ENCODE measurements around the gene FRAT1. TPM values are rescaled to one million over a fixed set of nuclear protein-coding genes. Genes with fewer than 3 reads are reported as not detected.
A peak's percentile ranks its signal among the peaks of the same experiment; 100 is the strongest.
"Not testable (repeated sequence)": the region's sequence is repeated elsewhere in the genome, so short reads cannot be mapped to it uniquely, and the experiment has no call there.

Gene FRAT1
- total and polyA plus RNA-seq, 3 experiments from 2014 or later, result 4.3 to 13.3 (median 4.7) TPM

DNA sequence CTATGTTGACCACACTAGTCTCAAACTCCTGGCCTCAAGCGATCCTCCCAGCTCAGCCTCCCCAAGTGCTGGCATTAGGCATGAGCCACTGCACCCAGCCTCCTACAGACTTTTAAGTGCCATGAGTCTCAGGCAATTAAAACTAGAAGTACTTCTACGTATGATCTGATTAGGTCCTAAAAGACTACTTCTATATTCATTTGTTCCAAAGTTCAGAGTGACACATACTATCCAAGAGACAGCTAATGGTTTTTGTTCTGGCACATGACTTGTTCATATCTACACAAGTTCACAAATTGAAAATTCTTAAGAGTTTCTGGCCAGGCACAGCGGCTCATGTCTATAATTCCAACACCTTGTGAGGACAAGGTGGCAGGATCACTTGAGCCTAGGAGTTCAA is 38.3 kb upstream of the FRAT1 start:
- Histone ChIP-seq H3K36me3 (ENCODE audit: insufficient read depth, low read length) (no peaks in the 10 kb centered on the region), H3K27ac (ENCODE audit: low read depth, low read length) (no peak overlapping the region), H3K4me1 (ENCODE audit: insufficient read depth, low read length) (no peaks in the 10 kb centered on the region), H3K9me3 (ENCODE audit: low read length) (no peaks in the 10 kb centered on the region), H3K4me3 (ENCODE audit: low read length) (no peak overlapping the region), H3K27me3 (ENCODE audit: insufficient read depth, low read length, poor library complexity, severe bottlenecking) (no peaks in the 10 kb centered on the region)
- H3K27me3 Mint-ChIP-seq, result no peaks in the 10 kb centered on the region
- ChIA-PET CTCF (interaction anchor here (0.7 kb wide), 1 partner anchor 38 kb away, joined by 3 read pairs; no protein-coding TSS in a partner anchor), POLR2A (no interaction called here)
- H3K9me3 Mint-ChIP-seq, result no peaks in the 10 kb centered on the region
- no peak for DNase-seq
- no peak overlapping the region for H3K4me3 Mint-ChIP-seq
- H3K4me1 Mint-ChIP-seq, result peaks cover 5 to 16% (median 15%) of the 10 kb centered on the region in 3 donors
- peaks cover 0 to under 1% (median under 1%) of the 10 kb centered on the region in 3 donors for H3K36me3 Mint-ChIP-seq
- H3K27ac Mint-ChIP-seq, result peak overlapping the region in 5 of 8 donors; percentile 5 to 54 (median 13)

DNA sequence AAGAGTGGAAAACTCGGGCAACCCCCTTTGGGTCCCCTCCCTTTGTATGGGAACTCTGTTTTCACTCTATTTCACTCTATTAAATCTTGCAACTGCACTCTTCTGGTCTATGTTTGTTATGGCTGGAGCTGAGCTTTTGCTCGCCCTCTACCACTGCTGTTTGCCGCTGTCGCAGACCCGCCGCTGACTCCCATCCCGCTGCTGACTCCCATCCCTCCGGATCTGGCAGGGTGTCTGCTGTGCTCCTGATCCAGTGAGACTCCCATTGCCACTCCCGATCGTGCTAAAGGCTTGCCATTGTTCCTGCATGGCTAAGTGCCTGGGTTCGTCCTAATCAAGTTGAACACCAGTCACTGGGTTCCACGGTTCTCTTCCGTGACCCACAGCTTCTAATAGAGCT is 29.0 kb upstream of the FRAT1 start:
- DNase-seq, result not testable (repeated sequence)

DNA sequence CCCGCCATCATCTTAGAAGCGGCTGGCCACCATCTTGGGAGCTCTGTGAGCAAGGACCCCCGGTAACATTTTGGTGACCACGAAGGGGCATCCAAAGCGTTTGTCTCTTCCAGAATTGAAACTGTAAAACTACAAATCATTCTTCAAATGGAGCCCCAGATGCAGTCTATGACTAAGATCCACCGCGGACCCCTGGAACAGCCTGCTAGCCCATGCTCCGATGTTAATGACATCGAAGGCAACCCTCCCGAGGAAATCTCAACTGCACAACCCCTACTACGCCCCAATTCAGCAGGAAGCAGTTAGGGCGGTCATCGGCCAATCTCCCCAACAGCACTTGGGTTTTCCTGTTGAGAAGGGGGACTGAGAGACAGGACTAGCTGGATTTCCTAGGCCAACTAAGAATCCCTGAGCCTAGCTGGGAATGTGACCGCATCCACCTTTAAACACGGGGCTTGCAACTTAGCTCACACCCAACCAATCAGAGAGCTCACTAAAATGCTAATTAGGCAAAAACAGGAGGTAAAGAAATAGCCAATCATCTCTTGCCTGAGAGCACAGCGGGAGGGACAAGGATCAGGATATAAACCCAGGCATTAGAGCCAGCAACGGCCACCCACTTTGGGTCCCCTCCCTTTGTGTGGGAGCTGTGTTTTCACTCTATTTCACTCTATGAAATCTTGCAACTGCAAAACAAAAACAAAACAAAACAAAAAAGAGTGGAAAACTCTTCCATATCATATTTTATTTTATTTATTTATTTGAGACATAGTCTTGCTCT is 28.3 kb upstream of the FRAT1 start:
- H3K27me3 ChIP-seq (ENCODE audit: insufficient read depth, low read length, poor library complexity, severe bottlenecking); H3K27me3 Mint-ChIP-seq; H3K4me3 ChIP-seq (ENCODE audit: low read length); H3K9me3 ChIP-seq (ENCODE audit: low read length); H3K9me3 Mint-ChIP-seq; H3K27ac ChIP-seq (ENCODE audit: low read depth, low read length); H3K36me3 ChIP-seq (ENCODE audit: insufficient read depth, low read length); H3K4me1 ChIP-seq (ENCODE audit: insufficient read depth, low read length); POLR2A ChIA-PET; DNase-seq: not testable (repeated sequence)
- CTCF ChIA-PET, result interaction anchor here (1.3 to 2.3 kb wide), 2 partner anchors 12 to 29 kb away, joined by 3 to 7 read pairs; no protein-coding TSS in a partner anchor
- peak overlapping the region in 6 of 7 donors; percentile 59 to 96 (median 82) for H3K4me3 Mint-ChIP-seq
- peak overlapping the region in 2 of 8 donors; percentile 45 to 91 for H3K27ac Mint-ChIP-seq
- H3K36me3 Mint-ChIP-seq, result peaks cover 0 to 21% (median 1%) of the 10 kb centered on the region in 3 donors
- peaks cover 21 to 30% (median 28%) of the 10 kb centered on the region in 3 donors for H3K4me1 Mint-ChIP-seq

More for the DNA sequence above, 29.0 kb upstream of the FRAT1 start:
- H3K4me1 ChIP-seq (ENCODE audit: insufficient read depth, low read length); H3K27ac Mint-ChIP-seq; H3K27me3 Mint-ChIP-seq; POLR2A ChIA-PET; H3K27ac ChIP-seq (ENCODE audit: low read depth, low read length); H3K9me3 ChIP-seq (ENCODE audit: low read length); H3K36me3 ChIP-seq (ENCODE audit: insufficient read depth, low read length); H3K4me3 ChIP-seq (ENCODE audit: low read length); H3K27me3 ChIP-seq (ENCODE audit: insufficient read depth, low read length, poor library complexity, severe bottlenecking); H3K9me3 Mint-ChIP-seq: not testable (repeated sequence)
- H3K36me3 Mint-ChIP-seq, result peaks cover 0 to 21% (median 2%) of the 10 kb centered on the region in 3 donors
- peak overlapping the region in 3 of 7 donors; percentile 20 to 61 (median 23) for H3K4me3 Mint-ChIP-seq
- H3K4me1 Mint-ChIP-seq, result peaks cover 22 to 30% (median 29%) of the 10 kb centered on the region in 3 donors
- CTCF ChIA-PET, result interaction anchor here (1.3 to 2.3 kb wide), 2 partner anchors 12 to 30 kb away, joined by 3 to 7 read pairs; no protein-coding TSS in a partner anchor

DNA sequence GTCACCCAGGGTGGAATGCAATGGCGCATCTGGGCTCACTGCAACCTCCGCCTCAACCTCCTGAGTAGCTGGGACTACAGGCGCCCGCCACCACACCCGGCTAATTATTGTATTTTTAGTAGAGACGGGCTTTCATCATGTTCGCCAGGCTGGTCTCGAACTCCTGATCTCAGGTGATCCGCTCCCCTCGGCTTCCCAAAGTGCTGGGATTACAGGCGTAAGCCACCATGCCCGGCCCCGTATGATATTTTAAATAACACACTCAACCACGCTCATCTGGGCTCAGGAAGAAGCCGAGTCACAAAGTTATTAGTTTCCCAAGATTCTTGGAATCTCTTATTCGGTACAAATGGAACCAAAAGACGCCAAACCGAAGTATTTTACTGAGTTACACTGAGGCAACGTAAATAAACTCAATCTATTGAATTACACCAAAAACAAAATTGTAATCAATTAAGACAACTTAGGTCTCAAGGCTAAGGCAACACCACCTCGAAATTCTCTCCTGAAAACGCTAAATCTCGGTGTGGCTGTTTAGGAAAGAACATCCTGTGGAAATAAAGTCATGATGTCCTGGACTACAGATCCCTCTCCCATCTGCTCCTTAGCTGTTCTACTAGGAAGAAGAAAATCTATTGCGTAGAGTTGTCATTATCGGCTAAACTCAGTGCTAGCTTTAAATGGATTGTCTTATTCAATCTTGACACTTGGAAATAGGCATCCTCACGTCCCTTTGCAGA is 27.5 kb upstream of the FRAT1 start:
- Mint-ChIP-seq H3K27me3 (peaks cover 0 to 3% of the 10 kb centered on the region in 2 donors), H3K9me3 (peaks cover 0 to 1% (median 0%) of the 10 kb centered on the region in 5 donors), H3K36me3 (peaks cover 0 to 14% (median 0%) of the 10 kb centered on the region in 3 donors), H3K4me3 (peak overlapping the region; percentile 89 to 99 (median 94)), H3K4me1 (peaks cover 20 to 28% (median 25%) of the 10 kb centered on the region in 3 donors), H3K27ac (peak overlapping the region; percentile 43 to 96 (median 88))
- peak overlapping the region; percentile 72 for H3K27ac ChIP-seq (ENCODE audit: low read depth, low read length)
- no peak for DNase-seq
- no peaks in the 10 kb centered on the region for H3K9me3 ChIP-seq (ENCODE audit: low read length)
- ChIA-PET POLR2A (interaction anchor here (1.4 to 1.6 kb wide), 2 partner anchors 28 to 43 kb away, joined by 6 to 7 read pairs; partner anchors contain the start of genes FRAT1 and FRAT2), CTCF (interaction anchor here (1.3 to 1.8 kb wide), 4 partner anchors 28 to 110 kb away, joined by 3 to 6 read pairs (median 4); partner anchors contain the start of genes FRAT1 and RRP12)
- H3K4me1 ChIP-seq (ENCODE audit: insufficient read depth, low read length), result peaks cover 7% of the 10 kb centered on the region
- H3K36me3 ChIP-seq (ENCODE audit: insufficient read depth, low read length), result no peaks in the 10 kb centered on the region
- no peaks in the 10 kb centered on the region for H3K27me3 ChIP-seq (ENCODE audit: insufficient read depth, low read length, poor library complexity, severe bottlenecking)
- H3K4me3 ChIP-seq (ENCODE audit: low read length), result peak overlapping the region; percentile 89

DNA sequence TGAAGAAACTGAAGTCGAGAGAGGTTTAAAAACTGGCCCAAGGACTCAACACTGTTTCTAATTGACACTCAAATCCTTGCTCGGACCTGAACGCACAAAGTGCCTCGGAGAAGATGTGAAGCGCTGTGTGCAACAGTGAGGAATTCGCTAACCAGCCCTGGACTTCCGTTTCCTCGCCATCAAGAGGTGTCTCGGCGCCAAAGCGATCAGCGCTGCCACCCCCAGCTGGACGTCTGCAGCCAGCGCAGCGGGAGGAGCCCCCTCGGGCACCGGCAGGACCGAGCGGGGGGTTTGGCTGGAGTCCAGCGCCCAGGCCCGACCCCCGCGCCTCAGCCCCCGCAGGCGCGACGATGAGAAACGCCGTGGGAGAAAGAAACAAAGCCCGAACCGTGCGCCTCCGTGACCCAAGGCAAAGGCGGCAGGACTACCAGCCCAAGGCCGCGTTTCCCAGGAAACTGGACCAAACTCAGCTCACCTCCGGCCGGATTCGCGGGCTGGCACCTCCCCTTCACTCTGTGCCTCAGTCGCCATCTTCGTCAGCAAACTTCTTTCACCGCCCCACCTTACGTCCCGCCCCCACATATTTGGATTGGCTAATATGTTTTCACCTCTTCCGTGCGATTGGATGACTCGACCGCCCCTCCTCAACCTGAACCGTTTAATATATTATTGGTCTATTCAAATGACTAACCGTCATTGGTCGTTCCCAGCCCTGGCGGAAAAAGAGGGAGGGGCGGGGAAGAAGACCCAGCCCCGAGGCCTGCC is 26.8 kb upstream of the FRAT1 start, which contains the start of gene ARHGAP19:
TSS of gene ARHGAP19 (minus strand) at position 541 of the 765 bp plus-strand sequence. CDS start at position 531, 10 bp downstream.
- Histone ChIP-seq H3K4me1 (ENCODE audit: insufficient read depth, low read length) (peaks cover 7% of the 10 kb centered on the region), H3K4me3 (ENCODE audit: low read length) (peak within 1 kb of the TSS; percentile 89), H3K9me3 (ENCODE audit: low read length) (no peaks in the 10 kb centered on the region), H3K27ac (ENCODE audit: low read depth, low read length) (peak within 1 kb of the TSS; percentile 72), H3K27me3 (ENCODE audit: insufficient read depth, low read length, poor library complexity, severe bottlenecking) (no peaks in the 10 kb centered on the region), H3K36me3 (ENCODE audit: insufficient read depth, low read length) (no peaks in the 10 kb centered on the region)
- Mint-ChIP-seq H3K36me3 (peaks cover 0 to 9% (median 0%) of the 10 kb centered on the region in 3 donors), H3K4me1 (peaks cover 20 to 28% (median 25%) of the 10 kb centered on the region in 3 donors), H3K27ac (peak within 1 kb of the TSS; percentile 43 to 96 (median 90)), H3K9me3 (peaks cover 0 to 1% (median 0%) of the 10 kb centered on the region in 5 donors), H3K4me3 (peak within 1 kb of the TSS; percentile 89 to 99 (median 94)), H3K27me3 (peaks cover 1 to 3% of the 10 kb centered on the region in 2 donors)
- CTCF ChIA-PET, result interaction anchor here (1.5 to 1.8 kb wide), 3 partner anchors 27 to 109 kb away, joined by 4 to 6 read pairs (median 5); partner anchors contain the start of genes FRAT1 and RRP12
- POLR2A ChIA-PET, result interaction anchor here (1.4 to 1.6 kb wide), 2 partner anchors 27 to 42 kb away, joined by 6 to 7 read pairs; partner anchors contain the start of genes FRAT1 and FRAT2
- peak; percentile 85 to 96 (median 93) for DNase-seq

DNA sequence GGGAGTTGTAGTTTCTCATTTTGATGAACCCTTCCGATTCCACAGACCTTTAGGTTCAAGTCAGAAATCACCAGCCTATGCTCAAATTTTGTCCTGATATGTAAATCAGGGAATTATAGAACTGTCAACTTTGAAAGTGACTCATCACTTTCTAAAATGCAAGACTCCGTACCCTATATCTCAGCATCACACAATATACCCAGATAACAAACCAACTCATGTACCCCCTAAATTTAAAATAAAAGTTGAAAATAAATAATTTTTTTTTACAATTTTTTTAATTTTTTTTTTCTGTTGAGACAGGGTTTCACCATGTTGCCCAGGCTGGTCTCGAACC is 26.2 kb upstream of the FRAT1 start:
- CTCF ChIA-PET, result interaction anchor here (1.5 to 1.8 kb wide), 3 partner anchors 26 to 108 kb away, joined by 4 to 6 read pairs (median 5); partner anchors contain the start of genes FRAT1 and RRP12
- Mint-ChIP-seq H3K27me3 (peaks cover 2 to 3% of the 10 kb centered on the region in 2 donors), H3K4me1 (peaks cover 20 to 28% (median 25%) of the 10 kb centered on the region in 3 donors), H3K9me3 (peaks cover 0 to 1% (median 0%) of the 10 kb centered on the region in 5 donors), H3K27ac (peak overlapping the region; percentile 43 to 96 (median 80)), H3K4me3 (peak overlapping the region; percentile 89 to 99 (median 94)), H3K36me3 (peaks cover 0 to 9% (median 0%) of the 10 kb centered on the region in 3 donors)
- Histone ChIP-seq H3K4me1 (ENCODE audit: insufficient read depth, low read length) (peaks cover 7% of the 10 kb centered on the region), H3K27me3 (ENCODE audit: insufficient read depth, low read length, poor library complexity, severe bottlenecking) (no peaks in the 10 kb centered on the region), H3K36me3 (ENCODE audit: insufficient read depth, low read length) (no peaks in the 10 kb centered on the region), H3K4me3 (ENCODE audit: low read length) (no peak overlapping the region), H3K27ac (ENCODE audit: low read depth, low read length) (no peak overlapping the region), H3K9me3 (ENCODE audit: low read length) (no peaks in the 10 kb centered on the region)
- DNase-seq, result no peak
- POLR2A ChIA-PET, result interaction anchor here (1.6 kb wide), 1 partner anchor 27 kb away, joined by 6 read pairs; the partner anchor contains the start of gene FRAT1

DNA sequence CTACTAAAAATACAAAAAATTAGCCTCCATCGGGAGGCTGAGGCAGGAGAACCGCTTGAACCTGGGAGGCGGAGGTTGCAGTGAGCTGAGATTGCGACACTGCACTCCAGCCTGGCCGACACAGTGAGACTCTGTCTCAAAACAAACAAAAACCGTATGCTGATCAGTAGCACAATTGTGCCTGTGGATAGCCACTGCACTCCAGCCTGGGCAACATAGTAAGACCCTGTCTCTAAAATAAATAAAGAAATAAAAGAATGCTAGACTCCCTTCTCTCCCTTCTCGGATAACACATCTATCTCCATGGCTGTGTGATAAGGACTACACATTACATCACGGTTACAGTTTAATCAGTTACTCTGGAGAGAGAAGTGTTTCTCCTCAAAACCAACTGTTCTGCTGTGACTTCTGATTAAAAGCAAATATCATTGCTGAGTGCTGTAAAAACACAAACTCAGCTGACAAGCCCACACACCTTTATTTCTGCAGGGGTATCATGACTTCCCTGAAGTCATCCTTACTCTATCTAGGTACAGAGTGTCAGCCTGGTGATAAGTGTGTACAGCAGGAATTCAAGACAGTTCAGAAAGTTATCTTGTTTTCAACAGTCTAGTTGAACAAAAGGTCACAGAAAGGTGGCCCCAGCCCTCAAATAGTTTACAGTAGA is 21.4 kb upstream of the FRAT1 start:
- Mint-ChIP-seq H3K4me3 (no peak overlapping the region), H3K9me3 (no peaks in the 10 kb centered on the region), H3K27me3 (peaks cover 2 to 3% of the 10 kb centered on the region in 2 donors), H3K27ac (no peak overlapping the region), H3K4me1 (peaks cover 2 to 3% (median 2%) of the 10 kb centered on the region in 3 donors), H3K36me3 (peaks cover 0 to 5% (median 0%) of the 10 kb centered on the region in 3 donors)
- Histone ChIP-seq H3K36me3 (ENCODE audit: insufficient read depth, low read length) (no peaks in the 10 kb centered on the region), H3K9me3 (ENCODE audit: low read length) (no peaks in the 10 kb centered on the region), H3K4me3 (ENCODE audit: low read length) (no peak overlapping the region), H3K27ac (ENCODE audit: low read depth, low read length) (peak overlapping the region; percentile 39), H3K27me3 (ENCODE audit: insufficient read depth, low read length, poor library complexity, severe bottlenecking) (no peaks in the 10 kb centered on the region), H3K4me1 (ENCODE audit: insufficient read depth, low read length) (no peaks in the 10 kb centered on the region)
- DNase-seq, result no peak
- POLR2A ChIA-PET, result no interaction called here
- CTCF ChIA-PET, result no interaction called here

Measured in CD8-positive, alpha-beta memory T cell (primary cell).